Measurements from ENCODE around the gene CPPED1. TPM values are rescaled to one million over a fixed set of nuclear protein-coding genes. Genes with fewer than 3 reads are reported as not detected.

Gene CPPED1
- total and polyA plus RNA-seq, 10 of the 15 experiments (the other 5 are each of a cell fraction or from before 2014, with no cell fraction given), result 7.1 to 39.0 (median 16.0) TPM

- ATAC-seq (no peak), DNase-seq (ENCODE audit: low read depth, low spot score) (no peak), FAIRE-seq (no peak)
- Histone ChIP-seq H3K9ac (ENCODE audit: control insufficient read depth, insufficient read depth, low read length) (no peak overlapping the region), H3K27me3 (replicated peaks in 1 of 2; ENCODE audit: control insufficient read depth in 2 of 2, insufficient read depth in 2 of 2, low read length in 1 of 2) (no peaks in the 10 kb centered on the region), H4K20me1 (ENCODE audit: control insufficient read depth, insufficient read depth) (no peaks in the 10 kb centered on the region), H3K36me3 (ENCODE audit: control insufficient read depth in 2 of 2, insufficient read depth in 2 of 2, low read length in 1 of 2) (no peaks in the 10 kb centered on the region; a peak in 1 of 4 replicates), H3K79me2 (ENCODE audit: control insufficient read depth, insufficient read depth, low read length) (no peaks in the 10 kb centered on the region), H3K27ac (ENCODE audit: control insufficient read depth, insufficient read depth) (no peak overlapping the region), H3K4me2 (ENCODE audit: control insufficient read depth, insufficient read depth) (no peak overlapping the region), H3K9me3 (replicated peaks; ENCODE audit: control insufficient read depth, insufficient read depth, low read length) (peaks cover 2% of the 10 kb centered on the region; the same call in 1 of the 3 replicates), H2AFZ (ENCODE audit: control insufficient read depth, low read depth, low read length) (no peak overlapping the region), H3K4me1 (ENCODE audit: control insufficient read depth, insufficient read depth, low read length) (peaks cover 7% of the 10 kb centered on the region), H3K4me3 (no peak overlapping the region)
- intact Hi-C loops (cut with micrococcal nuclease; ENCODE audit: unreplicated experiment), result no loop called here
- ChIA-PET POLR2A (no interaction called here), RAD21 (ENCODE audit: unreplicated experiment) (interaction anchor here (0.6 kb wide), 1 partner anchor 1690 kb away, joined by 3 read pairs; no protein-coding TSS in a partner anchor), SMC1A (ENCODE audit: uncharacterized antibody, unreplicated experiment) (no interaction called here), CTCF (no interaction called here)
- in situ Hi-C loops (cut with MboI), result no loop called here
- 98% methylated on average over 5 of the region's 5 CpGs for WGBS (ENCODE audit: insufficient coverage, insufficient replicate concordance, low lambda C conversion rate, missing lambda C conversion rate)
- no peak for TF ChIP-seq MEF2B (IDR thresholded peaks at IDR 0.05; ENCODE audit: partially characterized antibody, poor library complexity, severe bottlenecking)
- TF ChIP-seq CBX3 (IDR thresholded peaks at IDR 0.05; ENCODE audit: borderline replicate concordance, low read depth), result no peak
- TF ChIP-seq EGR1 (IDR thresholded peaks at IDR 0.05; ENCODE audit: borderline replicate concordance in 1 of 2, low read depth in 2 of 2, low read length in 2 of 2), result no peak
- no peak for TF ChIP-seq CHD4 (IDR thresholded peaks at IDR 0.05)
- TF ChIP-seq KLF5 (IDR thresholded peaks at IDR 0.05; ENCODE audit: partially characterized antibody), result no peak
- no peak for TF ChIP-seq EZH2 (IDR thresholded peaks at IDR 0.05; ENCODE audit: borderline replicate concordance, control insufficient read depth, low read depth, low read length)
- no peak for TF ChIP-seq HSF1 (IDR thresholded peaks at IDR 0.05; ENCODE audit: low read depth, low read length)
- TF ChIP-seq ATF7 (IDR thresholded peaks at IDR 0.05; ENCODE audit: low read depth), result no peak
- no peak for TF ChIP-seq POLR2AphosphoS5 (IDR thresholded peaks at IDR 0.05; ENCODE audit: low read length)
- no peak for TF ChIP-seq DPF2 (IDR thresholded peaks at IDR 0.05)
- TF ChIP-seq MAX (IDR thresholded peaks at IDR 0.05; ENCODE audit: low read depth, low read length), result no peak
- no peak for TF ChIP-seq LARP7 (IDR thresholded peaks at IDR 0.05)
- TF ChIP-seq RCOR1 (conservative IDR thresholded peaks at IDR 0.05; ENCODE audit: low read depth, low read length), result no peak
- TF ChIP-seq BCLAF1 (IDR thresholded peaks at IDR 0.05), result no peak
- TF ChIP-seq GABPA (IDR thresholded peaks at IDR 0.05; ENCODE audit: low read depth), result no peak
- no peak for TF ChIP-seq BRCA1 (IDR thresholded peaks at IDR 0.05; ENCODE audit: low read depth, low read length)
- no TSS peak for BruUV-seq (replicated peaks)
Measured at GRCh38 chr16:12796498-12796897, 7.2 kb downstream of the CPPED1 start.
